ENCODE data around the gene HDHD5.
"Not testable (repeated sequence)": the region's sequence is repeated elsewhere in the genome, so short reads cannot be mapped to it uniquely, and the experiment has no call there.

The HDHD5 gene

DNA sequence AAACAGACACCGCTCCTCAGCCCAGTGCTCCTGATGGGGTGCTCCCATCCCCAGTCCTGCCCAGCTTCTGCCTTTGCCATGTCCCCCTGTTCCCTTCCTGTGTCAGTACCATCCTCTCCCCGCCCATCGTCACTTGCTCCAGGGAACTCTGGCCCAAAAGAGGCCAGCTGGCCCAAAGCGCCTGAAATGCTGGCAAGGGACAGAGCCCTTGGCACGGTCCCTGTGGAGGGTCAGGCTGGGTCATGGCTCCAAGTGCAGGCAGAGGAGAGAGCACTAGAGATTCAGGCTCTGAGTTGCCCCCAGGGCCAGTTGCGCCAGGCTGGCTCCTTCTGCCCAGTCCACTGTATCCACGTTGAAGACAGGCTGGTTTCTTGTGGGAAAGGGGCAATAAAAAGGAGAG lies 8.4 kb upstream of the HDHD5 start:
- Mint-ChIP-seq H3K4me1 (ENCODE audit: low read depth) (peaks cover 7% of the 10 kb centered on the region), H3K36me3 (ENCODE audit: low read depth) (no peaks in the 10 kb centered on the region), H3K27me3 (ENCODE audit: low read depth) (peaks cover 21% of the 10 kb centered on the region), H3K9me3 (no peaks in the 10 kb centered on the region), H3K4me3 (no peak overlapping the region), H3K27ac (no peak overlapping the region)

DNA sequence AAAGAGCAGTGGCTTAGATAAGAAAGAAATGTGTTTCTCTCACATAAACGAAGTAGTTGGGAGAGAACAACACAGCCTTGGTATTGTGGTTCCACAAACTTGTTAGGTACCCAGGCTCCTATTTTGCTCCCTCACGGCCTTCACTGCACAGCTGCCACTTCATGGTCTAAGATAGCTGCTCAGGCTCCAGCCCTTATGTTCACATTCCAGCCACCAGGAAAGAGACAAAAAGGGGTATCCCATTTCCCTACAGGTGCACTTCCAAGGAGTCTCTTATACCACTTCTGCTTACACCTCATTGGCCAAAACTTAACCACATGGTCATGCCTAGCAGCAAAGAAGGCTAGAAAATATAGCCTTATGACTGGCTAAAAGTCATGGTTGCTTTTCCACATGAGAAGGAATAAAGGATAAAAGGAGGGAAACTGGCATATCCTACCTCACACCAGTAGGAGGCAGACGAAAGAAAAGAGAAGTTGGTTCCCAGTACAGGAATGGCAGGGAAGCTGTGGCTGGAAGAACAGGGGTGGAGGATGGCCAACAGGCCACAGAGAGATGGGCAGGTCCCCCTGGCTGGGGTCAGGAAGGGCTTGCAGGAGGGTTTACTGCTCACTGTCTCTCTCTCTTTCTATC lies 5.4 kb upstream of the HDHD5 start:
- Mint-ChIP-seq H3K4me3 (no peak overlapping the region), H3K27me3 (ENCODE audit: low read depth) (peaks cover 18% of the 10 kb centered on the region), H3K4me1 (ENCODE audit: low read depth) (peaks cover 5% of the 10 kb centered on the region), H3K27ac (no peak overlapping the region), H3K36me3 (ENCODE audit: low read depth) (no peaks in the 10 kb centered on the region), H3K9me3 (no peaks in the 10 kb centered on the region)

DNA sequence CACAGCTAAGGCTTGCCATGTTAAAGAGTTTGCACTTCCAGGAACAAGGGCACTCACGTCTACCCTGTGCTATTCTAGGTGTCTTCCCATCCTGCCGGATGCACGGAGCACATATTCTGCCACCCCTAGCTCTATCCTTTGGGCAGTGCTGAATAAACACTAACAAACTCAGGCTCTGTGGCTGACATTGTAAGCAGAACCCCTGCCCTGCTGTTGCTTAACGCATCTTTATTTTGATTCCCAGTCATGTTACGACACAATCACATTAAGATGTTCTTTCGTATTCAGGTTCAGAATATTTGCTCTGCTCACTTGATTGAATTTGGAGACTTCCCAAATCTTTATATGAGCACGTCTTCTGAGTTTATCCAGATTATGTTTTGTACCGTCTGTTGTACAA lies 3.7 kb upstream of the HDHD5 start:
- Mint-ChIP-seq H3K36me3 (ENCODE audit: low read depth) (no peaks in the 10 kb centered on the region), H3K9me3 (no peaks in the 10 kb centered on the region), H3K27me3 (ENCODE audit: low read depth) (peaks cover 12% of the 10 kb centered on the region), H3K27ac (no peak overlapping the region), H3K4me1 (ENCODE audit: low read depth) (peaks cover 16% of the 10 kb centered on the region), H3K4me3 (no peak overlapping the region)

DNA sequence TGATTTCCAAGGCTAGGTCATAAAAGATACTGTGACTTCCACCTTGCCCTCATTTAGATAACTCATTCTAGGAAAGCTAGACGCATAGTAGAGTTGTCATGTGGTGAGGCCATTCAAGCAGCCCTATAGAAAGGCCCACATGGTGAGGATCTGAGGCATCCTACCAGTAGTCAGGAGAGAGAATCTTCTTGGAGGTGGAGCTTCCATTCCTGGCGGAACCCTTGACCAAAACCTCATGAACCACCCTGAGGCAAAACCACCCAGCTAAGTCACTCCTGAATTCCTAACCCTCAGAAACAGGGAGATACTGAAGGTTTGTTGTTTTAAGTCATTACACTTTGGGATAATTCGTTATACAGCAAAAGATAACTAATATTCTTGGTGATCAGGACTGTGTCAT lies 2.9 kb upstream of the HDHD5 start:
- peaks cover 8% of the 10 kb centered on the region for H3K27me3 Mint-ChIP-seq (ENCODE audit: low read depth)
- peaks cover 17% of the 10 kb centered on the region for H3K4me1 Mint-ChIP-seq (ENCODE audit: low read depth)
- no peaks in the 10 kb centered on the region for H3K36me3 Mint-ChIP-seq (ENCODE audit: low read depth)
- H3K27ac Mint-ChIP-seq: no peak overlapping the region
- no peaks in the 10 kb centered on the region for H3K9me3 Mint-ChIP-seq
- no peak overlapping the region for H3K4me3 Mint-ChIP-seq

DNA sequence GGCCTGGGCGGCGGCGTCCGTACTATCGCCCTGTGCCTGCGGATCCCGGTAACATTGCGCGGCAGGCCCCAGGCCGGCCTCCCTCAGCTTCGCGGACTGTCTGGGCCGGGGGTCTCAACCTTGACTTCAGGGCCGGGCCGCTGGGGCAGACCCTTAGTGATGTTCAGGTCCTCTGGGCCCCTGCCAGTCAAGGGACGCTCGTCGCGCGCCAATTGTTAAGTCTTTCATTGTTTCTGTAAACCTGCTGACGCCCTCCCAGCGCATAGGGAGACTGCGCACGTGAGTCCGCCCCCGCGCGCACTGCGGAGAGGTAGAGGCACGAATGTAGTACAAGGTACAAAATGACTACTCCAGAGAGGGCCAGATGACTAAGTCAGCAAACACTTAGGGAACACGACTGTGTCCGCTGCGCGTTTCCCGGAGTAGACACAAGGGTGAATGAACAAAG lies 451 bp upstream of the HDHD5 start:
- Mint-ChIP-seq H3K9me3 (no peaks in the 10 kb centered on the region), H3K4me1 (ENCODE audit: low read depth) (peaks cover 29% of the 10 kb centered on the region), H3K4me3 (peak overlapping the region; percentile 83), H3K27ac (peak overlapping the region; percentile 63), H3K36me3 (ENCODE audit: low read depth) (no peaks in the 10 kb centered on the region), H3K27me3 (ENCODE audit: low read depth) (no peaks in the 10 kb centered on the region)

DNA sequence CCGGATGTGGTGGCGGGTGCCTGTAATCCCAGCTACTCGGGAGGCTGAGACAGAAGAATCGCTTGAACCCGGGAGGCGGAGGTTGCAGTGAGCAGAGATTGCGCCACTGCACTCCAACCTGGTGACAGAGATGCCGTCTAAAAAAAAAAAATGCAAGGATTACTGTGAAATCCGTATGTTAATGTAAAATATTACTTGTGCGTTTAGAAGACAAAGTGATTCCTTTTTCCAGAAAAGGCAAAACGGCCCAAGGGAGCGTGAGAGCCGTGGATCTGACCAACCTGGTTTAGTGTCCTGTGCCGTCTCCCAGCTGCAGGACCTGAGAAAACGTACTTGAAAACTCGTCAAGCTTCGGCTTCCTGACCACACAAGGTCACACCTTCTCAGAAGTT lies 905 bp downstream of the HDHD5 start:
- Mint-ChIP-seq H3K4me1 (ENCODE audit: low read depth) (peaks cover 29% of the 10 kb centered on the region), H3K9me3 (no peaks in the 10 kb centered on the region), H3K27ac (peak overlapping the region; percentile 70), H3K36me3 (ENCODE audit: low read depth) (no peaks in the 10 kb centered on the region), H3K4me3 (peak overlapping the region; percentile 81), H3K27me3 (ENCODE audit: low read depth) (no peaks in the 10 kb centered on the region)

DNA sequence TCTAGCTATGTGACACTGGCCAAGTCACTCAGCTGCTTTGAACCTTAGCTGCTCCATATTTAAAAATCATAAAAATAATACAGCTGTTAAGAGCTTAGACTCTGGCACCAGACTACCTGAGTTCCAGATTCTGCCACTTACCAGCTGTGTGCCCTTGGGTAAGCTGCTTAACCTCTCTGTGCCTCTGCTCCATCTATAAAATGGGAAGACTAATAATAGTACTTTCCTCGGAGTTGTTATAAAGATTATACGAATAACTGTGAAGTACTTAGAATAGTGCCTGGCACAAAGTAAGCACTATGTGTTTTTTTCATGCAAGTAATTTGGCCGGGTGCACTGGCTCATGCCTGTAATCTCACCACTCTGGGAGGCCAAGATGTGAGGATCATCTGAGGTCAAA lies 1.4 kb downstream of the HDHD5 start:
- H3K4me1 Mint-ChIP-seq (ENCODE audit: low read depth): peaks cover 30% of the 10 kb centered on the region
- H3K4me3 Mint-ChIP-seq: peak overlapping the region; percentile 81
- no peaks in the 10 kb centered on the region for H3K27me3 Mint-ChIP-seq (ENCODE audit: low read depth)
- no peak overlapping the region for H3K27ac Mint-ChIP-seq
- no peaks in the 10 kb centered on the region for H3K36me3 Mint-ChIP-seq (ENCODE audit: low read depth)
- H3K9me3 Mint-ChIP-seq: no peaks in the 10 kb centered on the region

DNA sequence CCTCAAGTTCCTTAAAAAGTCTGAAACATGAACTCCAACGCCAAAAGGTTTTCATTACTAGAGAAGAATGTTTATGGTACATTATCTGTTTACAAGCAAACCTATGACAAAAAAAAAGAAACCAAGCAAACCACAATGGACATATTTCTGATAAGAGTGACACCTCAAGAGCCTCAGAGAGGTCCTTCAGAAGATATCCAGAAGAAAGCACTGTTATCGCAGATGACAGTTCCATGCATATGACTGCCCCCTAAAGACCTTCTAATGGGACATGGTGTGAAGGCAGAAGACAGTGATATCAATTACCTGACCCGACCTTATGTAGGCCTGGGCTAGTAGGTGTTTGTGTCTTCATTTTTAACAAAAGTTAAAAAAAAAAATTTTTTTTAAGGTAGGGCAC lies 3.1 kb downstream of the HDHD5 start:
- Mint-ChIP-seq H3K27ac (no peak overlapping the region), H3K4me1 (ENCODE audit: low read depth) (peaks cover 35% of the 10 kb centered on the region), H3K4me3 (peak overlapping the region; percentile 29), H3K36me3 (ENCODE audit: low read depth) (no peaks in the 10 kb centered on the region), H3K27me3 (ENCODE audit: low read depth) (no peaks in the 10 kb centered on the region), H3K9me3 (no peaks in the 10 kb centered on the region)

DNA sequence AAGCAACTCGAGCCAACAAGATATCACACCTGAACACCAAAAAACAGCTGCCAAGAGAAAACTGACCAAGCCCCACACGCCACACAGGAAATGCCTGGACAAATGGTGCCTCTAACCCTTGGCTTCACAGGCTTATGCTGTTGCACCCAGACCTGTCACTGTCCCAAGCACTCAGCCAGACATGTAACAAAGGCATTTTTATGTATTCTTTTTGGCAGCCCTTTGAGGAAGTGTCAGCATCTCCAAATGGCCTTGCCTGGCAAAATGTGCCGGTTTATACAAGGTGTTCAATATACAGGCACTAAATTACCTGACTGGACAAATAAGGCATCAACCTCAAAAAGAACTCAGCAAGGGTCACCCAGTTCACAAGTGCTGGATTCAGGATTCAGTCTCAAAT lies 6.1 kb downstream of the HDHD5 start:
- no peaks in the 10 kb centered on the region for H3K27me3 Mint-ChIP-seq (ENCODE audit: low read depth)
- no peak overlapping the region for H3K4me3 Mint-ChIP-seq
- H3K27ac Mint-ChIP-seq: no peak overlapping the region
- peaks cover 29% of the 10 kb centered on the region for H3K4me1 Mint-ChIP-seq (ENCODE audit: low read depth)
- no peaks in the 10 kb centered on the region for H3K36me3 Mint-ChIP-seq (ENCODE audit: low read depth)
- H3K9me3 Mint-ChIP-seq: no peaks in the 10 kb centered on the region

DNA sequence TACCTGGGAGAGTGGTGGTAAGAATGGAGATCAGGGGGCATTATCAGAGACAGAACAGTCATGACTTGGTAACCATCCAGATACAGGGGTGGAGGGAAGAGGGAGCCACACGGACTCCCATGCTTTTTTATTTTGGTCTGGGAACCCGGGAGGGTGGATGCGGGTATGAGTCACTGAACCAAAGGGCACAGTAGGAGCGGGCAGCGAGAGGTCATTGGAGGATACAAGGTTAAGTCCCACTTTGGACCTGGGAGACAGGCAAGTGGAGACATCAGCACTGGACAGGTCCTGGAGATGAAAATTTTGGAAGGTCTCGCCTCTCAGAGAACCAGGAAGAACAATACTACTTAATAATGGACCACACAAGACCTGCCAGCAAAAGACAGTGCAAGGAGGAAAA lies 6.7 kb downstream of the HDHD5 start:
- Mint-ChIP-seq H3K4me3 (no peak overlapping the region), H3K27ac (peak overlapping the region; percentile 31), H3K4me1 (ENCODE audit: low read depth) (peaks cover 26% of the 10 kb centered on the region)

DNA sequence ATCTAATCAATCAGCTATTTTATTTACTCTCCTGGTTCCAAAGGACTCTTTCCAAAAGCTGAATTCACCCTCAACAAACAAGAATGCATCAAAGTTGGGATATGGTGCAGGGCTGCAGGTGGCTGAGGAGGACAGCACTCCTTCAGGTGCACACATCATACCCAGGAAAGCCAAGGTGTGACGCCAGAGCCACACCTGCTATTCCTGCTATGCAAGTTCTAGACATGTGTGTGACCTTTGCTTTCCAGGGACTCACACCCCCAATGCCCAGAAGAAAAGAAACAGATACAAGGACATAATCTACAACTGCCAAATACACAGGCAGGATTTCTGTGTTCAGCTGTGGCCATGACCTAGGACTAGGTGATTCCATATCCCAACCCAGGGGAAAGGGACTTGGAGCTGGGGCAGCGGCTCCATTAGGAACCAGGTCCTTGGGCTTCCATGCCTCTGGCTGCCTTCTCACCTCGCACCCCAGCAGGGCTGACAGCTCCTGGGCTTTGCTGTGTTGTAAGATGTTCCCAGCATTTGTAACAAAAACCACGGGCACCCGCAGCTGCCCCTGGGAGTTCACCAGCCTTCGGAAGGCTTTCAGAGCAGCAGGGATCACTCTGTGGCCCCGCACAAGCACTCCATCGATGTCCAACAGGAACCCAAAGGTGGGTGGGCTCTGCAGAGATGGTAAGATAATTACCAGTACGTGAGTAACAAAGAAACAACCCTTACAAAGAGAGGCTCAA lies 9.8 kb downstream of the HDHD5 start:
- Mint-ChIP-seq H3K36me3 (ENCODE audit: low read depth) (peaks cover 8% of the 10 kb centered on the region), H3K4me1 (ENCODE audit: low read depth) (peaks cover 14% of the 10 kb centered on the region), H3K27me3 (ENCODE audit: low read depth) (no peaks in the 10 kb centered on the region), H3K4me3 (no peak overlapping the region), H3K9me3 (no peaks in the 10 kb centered on the region), H3K27ac (no peak overlapping the region)

More for the DNA sequence above, 6.7 kb downstream of the HDHD5 start:
- no peaks in the 10 kb centered on the region for H3K27me3 Mint-ChIP-seq (ENCODE audit: low read depth)
- no peaks in the 10 kb centered on the region for H3K9me3 Mint-ChIP-seq
- peaks cover 5% of the 10 kb centered on the region for H3K36me3 Mint-ChIP-seq (ENCODE audit: low read depth)

DNA sequence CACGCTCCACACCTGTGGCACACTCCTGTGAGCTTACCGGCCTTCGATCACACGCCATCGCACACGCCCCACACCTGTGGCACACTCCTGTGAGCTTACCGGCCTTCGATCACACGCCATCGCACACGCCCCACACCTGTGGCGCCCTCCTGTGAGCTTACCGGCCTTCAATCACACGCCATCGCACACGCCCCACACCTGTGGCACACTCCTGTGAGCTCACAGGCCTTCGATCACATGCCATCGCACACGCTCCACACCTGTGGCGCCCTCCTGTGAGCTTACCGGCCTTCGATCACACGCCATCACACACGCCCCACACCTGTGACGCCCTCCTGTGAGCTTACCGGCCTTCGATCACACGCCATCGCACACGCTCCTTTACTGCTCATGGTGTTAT lies 11.6 kb downstream of the HDHD5 start:
- Mint-ChIP-seq H3K36me3 (ENCODE audit: low read depth) (peaks cover 19% of the 10 kb centered on the region), H3K4me1 (ENCODE audit: low read depth) (peaks cover 13% of the 10 kb centered on the region)
- H3K4me3 Mint-ChIP-seq; H3K27ac Mint-ChIP-seq; H3K9me3 Mint-ChIP-seq; H3K27me3 Mint-ChIP-seq (ENCODE audit: low read depth): not testable (repeated sequence)

DNA sequence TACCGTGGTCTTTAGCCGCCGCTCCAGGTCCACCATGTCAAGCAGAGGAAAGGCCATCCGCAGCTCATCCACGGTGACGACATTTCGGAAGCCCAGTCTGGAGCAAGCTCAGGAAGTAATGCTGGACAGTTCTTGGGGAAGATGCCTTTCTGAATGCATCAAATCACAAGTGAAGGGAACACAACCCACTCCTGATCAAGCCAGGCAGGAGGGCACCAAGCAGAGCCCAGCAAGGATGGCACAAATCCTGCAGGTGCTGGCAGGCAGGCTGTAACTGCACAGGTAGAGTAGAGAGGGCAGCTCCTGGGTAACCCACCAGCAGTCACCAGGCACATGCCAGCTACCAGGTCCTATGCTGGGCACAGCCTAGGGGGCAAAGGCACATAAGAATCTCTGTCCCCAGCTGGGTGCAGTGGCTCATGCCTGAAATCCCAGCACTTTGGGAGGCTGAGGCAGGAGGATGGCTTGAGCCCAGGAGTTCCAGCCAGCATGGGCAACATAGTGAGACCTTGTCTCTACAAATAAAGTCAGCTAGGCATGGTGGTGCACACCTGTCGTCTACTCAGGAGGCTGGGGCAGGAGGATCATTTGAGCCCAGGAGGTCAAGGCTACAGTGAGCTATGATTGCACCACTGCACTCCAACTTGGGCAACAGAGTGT lies 13.9 kb downstream of the HDHD5 start:
- Mint-ChIP-seq H3K36me3 (ENCODE audit: low read depth) (peaks cover 24% of the 10 kb centered on the region), H3K27me3 (ENCODE audit: low read depth) (no peaks in the 10 kb centered on the region), H3K4me3 (no peak overlapping the region), H3K4me1 (ENCODE audit: low read depth) (peaks cover 8% of the 10 kb centered on the region), H3K9me3 (no peaks in the 10 kb centered on the region), H3K27ac (no peak overlapping the region)

DNA sequence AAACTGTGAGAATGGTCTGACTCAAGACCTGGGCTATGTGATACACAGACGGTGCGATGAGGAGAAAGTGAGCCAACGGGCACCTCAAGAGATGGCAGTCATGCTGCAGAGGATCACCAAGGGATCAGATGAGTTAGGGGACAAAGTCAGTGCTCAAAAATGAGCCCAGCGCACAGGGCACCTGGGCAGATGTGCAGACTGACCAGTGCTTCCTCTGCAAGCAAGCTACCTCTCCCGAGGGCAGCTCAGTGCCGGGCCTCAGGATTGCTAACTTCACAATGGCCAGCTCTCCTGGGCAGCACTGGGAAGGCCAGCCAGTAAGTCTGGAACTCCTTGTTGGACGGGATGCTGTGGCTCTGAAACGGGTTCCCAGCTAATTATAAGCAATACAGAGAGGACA lies 15.3 kb downstream of the HDHD5 start:
- H3K27ac Mint-ChIP-seq: no peak overlapping the region
- H3K4me1 Mint-ChIP-seq (ENCODE audit: low read depth): peaks cover 3% of the 10 kb centered on the region
- no peaks in the 10 kb centered on the region for H3K9me3 Mint-ChIP-seq
- H3K4me3 Mint-ChIP-seq: no peak overlapping the region
- peaks cover 24% of the 10 kb centered on the region for H3K36me3 Mint-ChIP-seq (ENCODE audit: low read depth)
- no peaks in the 10 kb centered on the region for H3K27me3 Mint-ChIP-seq (ENCODE audit: low read depth)

DNA sequence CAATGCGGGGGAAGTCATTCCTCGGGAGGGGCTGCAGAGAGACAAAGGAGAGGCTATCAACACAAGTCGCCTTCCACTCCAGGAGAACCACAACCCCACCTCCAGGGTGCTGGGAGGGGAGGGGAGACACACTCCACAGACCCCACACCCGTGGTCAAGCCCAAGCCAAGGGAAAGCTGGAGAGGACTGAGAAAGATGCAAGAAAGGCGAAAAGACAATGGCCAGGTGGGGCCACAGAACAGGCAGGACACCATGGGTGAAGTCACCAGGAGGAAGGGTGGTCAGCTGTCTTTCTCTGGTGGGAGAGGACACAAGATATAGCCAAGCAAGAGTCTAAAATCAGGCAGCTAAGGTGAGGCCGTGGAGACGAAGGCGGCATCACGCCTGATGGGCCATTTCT lies 16.0 kb downstream of the HDHD5 start:
- H3K36me3 Mint-ChIP-seq (ENCODE audit: low read depth): peaks cover 29% of the 10 kb centered on the region
- H3K27me3 Mint-ChIP-seq (ENCODE audit: low read depth): no peaks in the 10 kb centered on the region
- H3K9me3 Mint-ChIP-seq: no peaks in the 10 kb centered on the region
- H3K27ac Mint-ChIP-seq: no peak overlapping the region
- H3K4me3 Mint-ChIP-seq: no peak overlapping the region
- H3K4me1 Mint-ChIP-seq (ENCODE audit: low read depth): no peaks in the 10 kb centered on the region

Measured in T-helper 1 cell treated with Interleukin-12 subunit alpha and Interleukin-12 subunit beta and Interleukin-4 antibody, amounts not matched to agents 30 μg/mL and 1 μg/mL, for 36 hours (primary cell).